WTC11 (cell line): Measurements from ENCODE around the gene BCL2L12. TPM values are rescaled to one million over a fixed set of nuclear protein-coding genes. Genes with fewer than 3 reads are reported as not detected.

Experiments used
- ATF1 ChIP-seq: sonication (generic); formaldehyde crosslinking; IDR thresholded peaks from 2 replicates; pipeline ENCODE4 v1.8.1; 2023; ENCODE audit warnings: mild to moderate bottlenecking, moderate library complexity, missing genetic modification reagents
- ATF2 ChIP-seq: sonication (generic); formaldehyde crosslinking; IDR thresholded peaks from 2 replicates; pipeline ENCODE4 v1.8.1; 2022; ENCODE audit warnings: low read depth, missing genetic modification reagents, borderline replicate concordance
- CDX4 ChIP-seq: fragments of 250-450 bp; sonication (Bioruptor Pico); IDR thresholded peaks from 2 replicates; pipeline ENCODE4 v1.9.0; 2021; ENCODE audit warnings: moderate library complexity, mild to moderate bottlenecking, inconsistent platforms, borderline replicate concordance
- CREB1 ChIP-seq: sonication (generic); formaldehyde crosslinking; IDR thresholded peaks from 2 replicates; pipeline ENCODE4 v1.8.0; 2023; ENCODE audit warnings: mild to moderate bottlenecking, missing genetic modification reagents
- CREM ChIP-seq: sonication (generic); formaldehyde crosslinking; IDR thresholded peaks from 2 replicates; pipeline ENCODE4 v1.8.1; 2022; ENCODE audit warnings: mild to moderate bottlenecking, missing genetic modification reagents, moderate library complexity
- E2F5 ChIP-seq: sonication (generic); formaldehyde crosslinking; IDR thresholded peaks from 2 replicates; pipeline ENCODE4 v1.8.1; 2022; ENCODE audit warnings: mild to moderate bottlenecking, moderate library complexity, missing genetic modification reagents
- ERG ChIP-seq: fragments of 250-450 bp; sonication (Bioruptor Pico); IDR thresholded peaks from 2 replicates; pipeline ENCODE4 v1.8.0; 2021; ENCODE audit warnings: mild to moderate bottlenecking
- GTF2I ChIP-seq: fragments of 250-450 bp; sonication (Bioruptor Pico); conservative IDR thresholded peaks from 2 replicates; pipeline ENCODE4 v1.4.0; 2021; ENCODE audit warnings: mild to moderate bottlenecking
- HMGA2 ChIP-seq: fragments of 250-450 bp; sonication (Bioruptor Pico); IDR thresholded peaks from 2 replicates; pipeline ENCODE4 v1.4.0; 2021; ENCODE audit warnings: mild to moderate bottlenecking, moderate library complexity
- HMGXB4 ChIP-seq: sonication (generic); formaldehyde crosslinking; IDR thresholded peaks from 2 replicates; pipeline ENCODE4 v1.8.1; 2023; ENCODE audit warnings: mild to moderate bottlenecking, moderate library complexity, missing genetic modification reagents
- JAZF1 ChIP-seq: fragments of 250-450 bp; sonication (Bioruptor Pico); IDR thresholded peaks from 2 replicates; pipeline ENCODE4 v1.9.0; 2021; ENCODE audit warnings: moderate library complexity, mild to moderate bottlenecking, inconsistent platforms
- NFYB ChIP-seq: sonication (generic); formaldehyde crosslinking; conservative IDR thresholded peaks from 2 replicates; pipeline ENCODE4 v1.8.0; 2022; ENCODE audit warnings: low read depth, missing genetic modification reagents
- PREB ChIP-seq: sonication (generic); formaldehyde crosslinking; IDR thresholded peaks from 2 replicates; pipeline ENCODE4 v1.8.1; 2022; ENCODE audit warnings: mild to moderate bottlenecking, missing genetic modification reagents, moderate library complexity, borderline replicate concordance
- PRRX2 ChIP-seq: fragments of 250-450 bp; sonication (Bioruptor Pico); IDR thresholded peaks from 2 replicates; pipeline ENCODE4 v1.8.0; 2021; ENCODE audit warnings: mild to moderate bottlenecking
- RELA ChIP-seq: sonication (generic); formaldehyde crosslinking; IDR thresholded peaks from 2 replicates; pipeline ENCODE4 v1.8.1; 2022; ENCODE audit warnings: missing genetic modification reagents, mild to moderate bottlenecking, borderline replicate concordance
- STAT6 ChIP-seq: sonication (generic); formaldehyde crosslinking; conservative IDR thresholded peaks from 2 replicates; pipeline ENCODE4 v1.8.1; 2023; ENCODE audit warnings: mild to moderate bottlenecking, low read depth, missing genetic modification reagents, moderate library complexity
- TEAD4 ChIP-seq: sonication (generic); formaldehyde crosslinking; IDR thresholded peaks from 2 replicates; pipeline ENCODE4 v1.8.0; 2022; ENCODE audit warnings: mild to moderate bottlenecking, missing genetic modification reagents
- ZMAT4 ChIP-seq: fragments of 250-450 bp; sonication (Bioruptor Pico); IDR thresholded peaks from 2 replicates; pipeline ENCODE4 v1.9.0; 2021; ENCODE audit warnings: mild to moderate bottlenecking
- ZNF138 ChIP-seq: sonication (generic); formaldehyde crosslinking; conservative IDR thresholded peaks from 2 replicates; pipeline ENCODE4 v1.8.1; 2022; ENCODE audit warnings: mild to moderate bottlenecking, moderate library complexity, missing genetic modification reagents
- ZNF219 ChIP-seq: sonication (generic); formaldehyde crosslinking; IDR thresholded peaks from 2 replicates; pipeline ENCODE4 v1.8.0; 2023; ENCODE audit warnings: missing genetic modification reagents, mild to moderate bottlenecking, borderline replicate concordance
- ZNF281 ChIP-seq: sonication (generic); formaldehyde crosslinking; IDR thresholded peaks from 2 replicates; pipeline ENCODE4 v1.8.0; 2023; ENCODE audit warnings: mild to moderate bottlenecking, missing genetic modification reagents
- ZNF396 ChIP-seq: fragments of 250-450 bp; sonication (Bioruptor Pico); IDR thresholded peaks from 2 replicates; pipeline ENCODE4 v1.8.0; 2021; ENCODE audit warnings: mild to moderate bottlenecking, moderate library complexity, borderline replicate concordance
- ZNF423 ChIP-seq: fragments of 250-450 bp; sonication (Bioruptor Pico); IDR thresholded peaks from 2 replicates; pipeline ENCODE4 v2.1.2; 2022; ENCODE audit warnings: mild to moderate bottlenecking, moderate library complexity
- total RNA-seq: library from RNA; stranded (reverse); gene quantifications from 3 replicates; pipeline ENCODE4 v1.2.3, GENCODE V29; 2021

The BCL2L12 gene
- total RNA-seq, 1 experiment from 2014 or later, result 146 TPM

GRCh38 chr19:49689133-49690078 lies 23.7 kb downstream of the BCL2L12 start, which contains the start of gene ADM5 (continued):
- TF ChIP-seq CDX4 (no peak), ATF1 (CRISPR knock-in tag) (0 out of 2 replicates have a peak, but pooled peaks have one; percentile 58), STAT6 (CRISPR knock-in tag) (no peak), JAZF1 (CRISPR knock-in tag) (no peak), GTF2I (CRISPR knock-in tag) (no peak), ZNF219 (CRISPR knock-in tag) (no peak), NFYB (no peak), CREM (no peak), ZNF396 (CRISPR knock-in tag) (no peak), ZNF138 (CRISPR knock-in tag) (no peak), RELA (CRISPR knock-in tag) (peak; percentile 70; the same call in 1 of the 2 replicates), HMGXB4 (no peak), HMGA2 (CRISPR knock-in tag) (no peak), ZNF281 (CRISPR knock-in tag) (0 out of 2 replicates have a peak, but pooled peaks have one; percentile 49), TEAD4 (CRISPR knock-in tag) (no peak), ERG (CRISPR knock-in tag) (no peak), PRRX2 (CRISPR knock-in tag) (no peak), ZNF423 (CRISPR knock-in tag) (0 out of 2 replicates have a peak, but pooled peaks have one; percentile 17), CREB1 (no peak), PREB (no peak), E2F5 (no peak), ATF2 (CRISPR knock-in tag) (no peak), ZMAT4 (no peak)
